Activated CD4-positive, CD25-positive, alpha-beta regulatory T cell (primary cell): ENCODE data around the gene NIT1.

Experiments used
- DNase-seq, 4 experiments: peaks; one replicate each; lab custom pipeline; 2025; lab: John Stamatoyannopoulos, UW

Gene NIT1

GRCh38 chr1:161083748-161084596 is 33.9 kb upstream of the NIT1 start:
- no peak for DNase-seq

- no peak for DNase-seq
Measured at GRCh38 chr1:161084597-161084988, 33.3 kb upstream of the NIT1 start.

- no peak for DNase-seq
Measured at GRCh38 chr1:161085165-161085564, 32.7 kb upstream of the NIT1 start.

GRCh38 chr1:161086457-161086856 is 31.4 kb upstream of the NIT1 start:
- no peak for DNase-seq

GRCh38 chr1:161088587-161089110 is 29.3 kb upstream of the NIT1 start:
- DNase-seq, result no peak

GRCh38 chr1:161089251-161089924 is 28.5 kb upstream of the NIT1 start, which contains the start of gene NECTIN4:
TSS of gene NECTIN4 (minus strand) at chr1:161089558. CDS start at chr1:161089296, 262 bp downstream.
- DNase-seq, result no peak

DNA sequence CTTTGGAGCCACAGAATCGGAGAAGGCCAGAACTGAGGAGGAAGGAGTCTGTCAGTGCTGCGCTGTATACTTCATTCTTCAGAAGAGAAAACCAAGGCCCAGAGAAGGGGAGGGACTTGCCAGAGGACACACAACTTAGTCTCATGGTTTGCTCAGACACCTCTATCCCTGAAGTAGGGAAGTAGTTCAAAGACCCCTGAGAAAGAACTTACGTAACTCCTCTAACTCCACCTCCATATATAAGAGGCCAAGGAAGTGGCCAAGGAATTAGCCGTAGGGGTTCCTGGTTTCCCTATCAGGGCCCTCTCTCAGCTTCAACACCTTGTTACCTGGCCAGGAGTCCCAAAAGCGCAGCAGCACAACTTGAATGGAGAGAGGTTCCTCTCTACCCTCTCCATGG is 28.0 kb upstream of the NIT1 start:
- no peak for DNase-seq

- DNase-seq, result no peak
Measured at GRCh38 chr1:161090617-161091016, 27.3 kb upstream of the NIT1 start.

DNA sequence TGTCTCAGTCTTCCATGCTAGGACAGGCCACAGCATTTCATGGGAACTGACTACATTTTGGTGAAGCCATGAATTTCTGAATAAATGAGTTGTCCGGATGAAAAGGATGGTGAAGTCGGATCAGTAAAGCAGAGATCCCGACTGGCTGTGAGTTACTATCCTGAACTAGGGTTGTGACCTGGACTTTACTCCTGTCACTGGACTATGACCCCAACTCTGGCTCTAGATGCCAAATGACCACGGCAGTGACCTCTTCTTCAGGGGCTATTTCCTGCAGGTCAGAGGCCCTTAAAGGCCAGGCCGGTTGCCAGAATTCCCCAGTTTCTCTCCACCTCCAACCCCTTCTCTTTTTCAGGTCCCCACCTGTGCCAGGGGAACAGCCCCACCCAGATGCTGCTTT is 26.8 kb upstream of the NIT1 start:
- DNase-seq, result no peak

DNA sequence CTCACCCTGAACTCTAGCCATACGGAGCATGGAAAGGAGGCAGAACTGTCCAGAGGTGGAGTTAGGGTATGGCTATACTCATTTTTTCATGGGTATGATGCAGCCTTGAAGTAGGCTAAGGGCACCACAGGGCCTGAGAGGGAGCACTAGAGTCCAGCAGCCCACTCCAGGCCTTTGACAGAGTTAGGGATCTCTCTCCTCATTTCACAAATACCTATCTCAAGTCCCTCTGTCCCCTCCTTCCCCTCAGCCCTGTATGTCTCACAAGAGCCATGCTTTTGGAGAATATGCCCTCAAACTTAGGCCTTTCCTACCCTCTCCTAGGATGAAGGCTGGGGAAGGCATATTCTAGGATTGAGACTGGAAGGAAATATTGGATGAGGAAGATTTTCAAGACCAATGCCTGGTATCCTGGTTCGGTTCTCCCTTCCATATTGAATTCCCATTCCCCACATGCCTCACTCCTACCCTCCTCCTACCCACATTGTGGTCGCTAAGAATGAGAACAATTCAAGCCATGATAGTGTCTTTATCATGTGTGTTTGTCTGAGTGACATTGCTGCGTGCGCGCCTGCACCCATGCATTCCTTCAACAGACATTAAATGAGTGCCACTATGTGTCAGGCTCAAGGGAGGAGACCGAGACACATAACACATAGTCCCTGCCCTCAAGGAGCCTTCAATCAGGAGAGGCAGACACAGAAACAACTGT is 26.0 kb upstream of the NIT1 start:
- no peak for DNase-seq

DNA sequence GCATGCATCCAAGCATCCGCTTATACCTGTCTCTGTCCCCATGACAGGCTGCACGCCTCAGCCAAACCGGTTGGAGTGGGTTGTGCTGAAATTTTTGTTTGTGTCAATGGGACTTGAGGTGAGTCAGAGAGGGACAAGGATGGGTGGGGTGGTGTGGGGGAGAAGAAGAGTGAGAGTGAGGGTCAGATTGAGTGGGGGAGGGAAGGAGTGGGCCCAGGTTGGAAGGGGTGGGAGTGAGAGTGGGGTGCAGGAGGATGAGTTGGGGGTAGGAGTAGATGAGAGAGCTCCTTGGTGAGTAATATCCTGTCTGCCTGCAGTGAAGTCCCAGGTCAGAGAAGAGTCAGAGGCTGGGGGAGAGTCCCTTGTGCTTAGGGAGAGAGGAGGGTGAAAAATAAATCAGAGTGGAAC is 25.3 kb upstream of the NIT1 start:
- DNase-seq, result no peak

GRCh38 chr1:161094481-161094880 is 23.4 kb upstream of the NIT1 start:
- DNase-seq, result no peak

GRCh38 chr1:161095230-161095629 is 22.7 kb upstream of the NIT1 start:
- no peak for DNase-seq

- no peak for DNase-seq
Measured at GRCh38 chr1:161096015-161096414, 21.9 kb upstream of the NIT1 start.

DNA sequence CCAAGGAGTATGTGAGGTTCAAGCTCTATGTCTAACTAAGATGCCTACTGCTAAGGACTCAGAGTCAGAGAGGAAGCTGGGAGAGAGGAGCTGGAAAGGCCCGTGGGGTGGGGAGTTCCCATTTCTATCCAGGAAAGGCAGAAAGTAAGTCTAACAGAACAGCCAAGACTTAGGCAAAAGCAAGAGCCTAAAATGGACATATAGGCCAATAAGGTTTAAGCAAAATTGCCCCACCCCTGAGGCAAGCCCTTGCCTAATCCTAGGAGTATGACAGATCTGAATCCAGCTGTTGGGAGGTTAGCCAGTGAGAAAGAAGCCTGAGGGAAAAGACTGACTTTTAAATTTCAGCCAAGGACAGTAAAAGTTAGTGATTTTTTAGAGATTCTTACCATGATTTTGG is 21.4 kb upstream of the NIT1 start:
- DNase-seq, result no peak

DNA sequence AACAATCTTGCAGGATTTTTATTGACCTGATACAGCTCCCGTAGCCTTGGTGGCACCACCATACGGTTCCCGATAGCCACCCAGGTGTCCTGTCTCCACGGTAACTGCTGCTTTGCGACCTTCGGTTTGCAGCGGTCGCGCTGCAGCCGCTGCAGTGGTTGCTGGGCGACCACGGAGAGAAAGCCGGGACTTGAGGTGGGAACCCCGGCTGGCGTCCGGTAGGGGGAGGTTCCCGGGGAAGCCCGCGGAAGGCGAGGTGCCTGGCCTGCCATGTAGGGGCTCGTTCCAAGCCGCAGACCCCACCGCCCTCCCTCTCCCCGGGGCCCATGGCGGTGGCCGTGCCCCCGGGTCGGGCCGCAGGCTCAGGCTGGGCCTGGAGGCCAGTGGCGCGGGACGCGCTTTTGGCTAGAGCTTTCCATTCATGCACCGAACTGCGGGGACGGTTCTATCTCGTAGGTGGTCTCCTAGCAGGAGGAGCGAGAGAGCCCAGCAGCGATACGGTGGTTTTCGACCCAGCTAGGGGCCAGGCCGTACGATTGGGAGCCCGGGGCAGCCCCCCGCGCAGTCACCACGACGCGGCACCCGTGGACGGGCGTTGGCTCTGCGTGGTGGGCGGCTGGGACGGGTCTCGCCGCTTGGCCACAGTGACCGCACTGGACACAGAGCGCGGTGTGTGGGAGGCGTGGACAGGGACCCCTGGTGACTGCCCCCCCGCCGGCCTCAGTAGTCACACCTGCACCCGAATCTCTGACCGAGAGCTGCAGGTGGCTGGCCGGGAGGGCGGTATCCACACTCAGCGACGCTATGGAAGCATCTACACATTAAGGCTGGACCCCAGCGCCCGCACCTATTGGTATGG is 19.5 kb upstream of the NIT1 start, which contains the start of gene KLHDC9:
TSS of gene KLHDC9 (plus strand) at position 152 of the 859 bp plus-strand sequence. CDS start at position 327, 175 bp downstream.
- DNase-seq, result peak in 2 of 4 experiments; percentile 35 to 45

GRCh38 chr1:161099090-161099802 is 18.7 kb upstream of the NIT1 start:
- DNase-seq, result no peak

DNA sequence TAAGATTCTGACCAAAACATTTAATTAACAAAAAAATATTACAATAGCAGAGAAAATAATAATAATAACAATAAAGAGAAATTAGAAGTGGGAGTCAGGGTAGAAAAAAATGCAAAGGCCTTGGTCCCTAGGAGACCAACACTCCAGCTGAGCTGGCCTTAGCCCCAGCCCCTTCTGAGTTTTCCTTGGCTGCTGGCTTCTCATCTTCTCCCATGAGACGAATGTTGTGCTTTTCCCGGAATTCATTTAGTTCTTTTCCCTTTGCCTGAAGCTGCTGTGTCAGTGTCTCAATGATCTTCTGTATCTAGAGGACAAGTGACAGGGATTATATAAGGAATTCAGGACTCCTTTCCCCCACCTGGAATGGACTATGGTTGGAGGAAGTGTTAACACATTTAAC is 17.3 kb upstream of the NIT1 start:
- no peak for DNase-seq

- DNase-seq, result no peak
Measured at GRCh38 chr1:161106431-161106830, 11.5 kb upstream of the NIT1 start.

DNA sequence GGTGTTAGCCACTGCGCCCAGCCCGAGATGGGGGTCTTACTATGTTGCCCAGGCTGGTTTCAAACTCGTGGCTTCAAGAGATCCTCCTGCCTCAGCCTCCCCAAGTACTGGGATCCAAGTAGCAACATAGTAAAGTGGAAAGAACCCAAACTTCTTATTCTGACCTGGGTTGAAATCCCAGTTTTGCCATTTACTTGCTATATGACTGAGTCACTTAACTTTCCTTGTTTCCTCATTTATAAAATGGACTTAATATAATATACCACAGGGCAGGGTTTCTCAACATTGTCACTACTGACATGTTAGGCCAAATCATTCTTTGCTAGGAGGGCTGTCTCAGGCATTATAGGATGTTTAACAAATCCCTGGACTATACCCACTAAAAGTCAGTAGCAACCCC is 6.8 kb upstream of the NIT1 start:
- DNase-seq, result no peak

DNA sequence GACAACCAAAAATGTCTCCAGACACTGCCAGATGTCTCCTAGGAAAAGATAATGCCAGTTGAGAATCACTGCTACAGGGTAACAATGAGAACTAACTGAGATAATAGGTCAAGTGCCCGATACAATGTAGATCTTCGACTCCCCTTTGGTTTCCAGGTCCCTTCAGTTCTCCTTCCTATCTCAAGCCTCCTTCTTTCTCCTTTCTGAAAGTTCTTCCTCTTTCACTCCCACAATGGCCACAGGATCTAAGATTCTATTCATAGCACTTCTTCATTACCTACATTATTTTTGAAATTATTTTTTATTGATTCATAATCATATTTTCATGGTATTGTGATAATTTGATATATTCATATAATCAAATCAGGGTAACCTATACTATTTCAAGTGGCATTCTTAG is 6.4 kb upstream of the NIT1 start:
- DNase-seq, result no peak
